ENCODE measurements around the gene IGSF6. TPM values are rescaled to one million over a fixed set of nuclear protein-coding genes. Genes with fewer than 3 reads are reported as not detected.
A peak's percentile ranks its signal among the peaks of the same experiment; 100 is the strongest.

IGSF6 gene
- total RNA-seq, 2 experiments from 2014 or later = 0.24 to 0.34 TPM

DNA sequence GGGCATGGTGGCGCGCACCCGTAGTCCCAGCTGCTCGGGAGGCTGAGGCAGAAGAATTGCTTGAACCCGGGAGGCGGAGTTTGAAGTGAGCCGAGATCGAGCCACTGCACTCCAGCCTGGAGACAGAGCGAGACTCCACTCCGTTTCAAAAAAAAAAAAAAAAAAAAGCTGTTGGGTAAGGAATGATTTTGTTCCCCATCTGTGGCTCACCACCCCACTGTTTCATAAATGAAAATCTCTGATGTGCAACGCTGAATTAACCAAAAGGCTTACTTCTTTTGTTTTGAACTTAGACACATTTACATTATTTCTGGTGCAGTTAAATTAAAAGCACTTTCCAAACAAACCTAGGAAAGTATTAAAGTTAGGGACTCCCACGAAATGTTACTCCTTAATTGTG, 54.2 kb downstream of the IGSF6 start:
- peak overlapping the region; percentile 93 for H3K27ac Mint-ChIP-seq
- no peaks in the 10 kb centered on the region for H3K9me3 Mint-ChIP-seq (ENCODE audit: insufficient read depth)
- H3K27me3 Mint-ChIP-seq (ENCODE audit: low read depth) = peaks cover 3% of the 10 kb centered on the region
- DNase-seq (no peak), ATAC-seq (no peak)
- H3K4me1 Mint-ChIP-seq (ENCODE audit: low read depth) = peaks cover 50% of the 10 kb centered on the region
- peaks cover 10% of the 10 kb centered on the region for H3K36me3 Mint-ChIP-seq (ENCODE audit: low read depth)
- H3K4me3 Mint-ChIP-seq = peak overlapping the region; percentile 86
- POLR2A ChIA-PET = interaction anchor here (0.7 to 2.6 kb wide), 4 partner anchors 13 to 1919 kb away, joined by 3 to 8 read pairs (median 4); no protein-coding TSS in a partner anchor
- CTCF ChIA-PET = interaction anchor here (1.4 to 2.9 kb wide), 3 partner anchors 14 to 59 kb away, joined by 4 to 13 read pairs (median 4); no protein-coding TSS in a partner anchor

DNA sequence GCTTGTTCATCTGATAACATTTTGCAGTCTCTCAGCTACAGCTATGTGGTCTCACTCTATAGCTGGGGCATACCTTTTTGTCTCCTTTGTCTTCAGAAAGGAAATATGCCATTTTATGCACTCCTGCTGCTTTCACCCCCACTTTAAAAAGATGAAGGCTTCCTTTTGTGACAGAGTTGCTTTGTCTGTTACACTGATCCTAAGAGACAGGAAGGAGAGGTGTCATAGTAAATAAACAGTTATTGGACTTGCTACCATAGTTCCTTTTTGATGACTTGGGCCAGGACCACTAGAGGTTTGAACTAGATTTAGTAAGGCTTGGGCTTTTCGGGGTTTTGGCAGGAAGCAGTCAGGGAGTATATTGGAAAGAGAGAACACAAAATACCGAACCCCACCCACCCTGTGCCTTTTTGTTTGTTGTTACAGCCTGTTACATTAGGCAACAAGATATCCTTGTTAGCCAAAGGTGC, 54.8 kb downstream of the IGSF6 start:
- POLR2A ChIA-PET = interaction anchor here (1.1 kb wide), 1 partner anchor 43 kb away, joined by 3 read pairs; no protein-coding TSS in a partner anchor

GRCh38 chr16:21593530-21594289, 58.7 kb downstream of the IGSF6 start:
- Mint-ChIP-seq H3K4me1 (ENCODE audit: low read depth) (peaks cover 23% of the 10 kb centered on the region), H3K27me3 (ENCODE audit: low read depth) (peaks cover 3% of the 10 kb centered on the region), H3K9me3 (ENCODE audit: insufficient read depth) (no peaks in the 10 kb centered on the region), H3K36me3 (ENCODE audit: low read depth) (peaks cover 3% of the 10 kb centered on the region), H3K27ac (no peak overlapping the region), H3K4me3 (no peak overlapping the region)
- ChIA-PET CTCF (interaction anchor here (1.7 to 1.9 kb wide), 3 partner anchors 9 to 64 kb away, joined by 4 to 7 read pairs (median 5); no protein-coding TSS in a partner anchor), POLR2A (interaction anchor here (1.5 kb wide), 1 partner anchor 52 kb away, joined by 4 read pairs; no protein-coding TSS in a partner anchor)
- no peak for DNase-seq
- ATAC-seq = no peak

More for the DNA sequence above, 54.8 kb downstream of the IGSF6 start:
- CTCF ChIA-PET = interaction anchor here (0.9 to 2.9 kb wide), 7 partner anchors 11 to 111 kb away, joined by 3 to 13 read pairs (median 4); no protein-coding TSS in a partner anchor
- ATAC-seq (no peak), DNase-seq (no peak)
- H3K4me1 Mint-ChIP-seq (ENCODE audit: low read depth) = peaks cover 43% of the 10 kb centered on the region
- H3K27me3 Mint-ChIP-seq (ENCODE audit: low read depth) = peaks cover 3% of the 10 kb centered on the region
- no peaks in the 10 kb centered on the region for H3K9me3 Mint-ChIP-seq (ENCODE audit: insufficient read depth)
- peaks cover 10% of the 10 kb centered on the region for H3K36me3 Mint-ChIP-seq (ENCODE audit: low read depth)
- H3K4me3 Mint-ChIP-seq = no peak overlapping the region
- peak overlapping the region; percentile 93 for H3K27ac Mint-ChIP-seq

DNA sequence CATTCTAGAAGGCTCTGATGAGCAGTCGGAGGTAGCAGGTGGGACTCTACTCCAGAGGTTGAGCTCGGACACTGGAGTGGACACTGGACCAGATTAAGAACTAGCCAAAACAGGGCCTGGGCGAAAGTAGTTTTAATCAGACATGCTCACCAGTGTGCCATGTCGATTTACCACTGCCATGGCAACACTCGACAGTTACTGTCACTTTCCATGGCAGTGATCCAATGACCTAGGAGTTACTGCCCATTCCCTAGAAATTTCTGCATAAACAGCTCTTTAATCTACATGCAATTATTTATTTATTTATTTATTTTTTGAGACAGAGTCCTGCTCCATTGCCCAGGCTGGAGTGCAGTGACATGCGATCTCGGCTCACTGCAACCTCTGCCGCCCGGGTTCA, 60.2 kb downstream of the IGSF6 start:
- peaks cover 3% of the 10 kb centered on the region for H3K27me3 Mint-ChIP-seq (ENCODE audit: low read depth)

GRCh38 chr16:21590796-21591195, 61.6 kb downstream of the IGSF6 start:
- Mint-ChIP-seq H3K4me1 (ENCODE audit: low read depth) (peaks cover 1% of the 10 kb centered on the region), H3K9me3 (ENCODE audit: insufficient read depth) (no peaks in the 10 kb centered on the region), H3K27me3 (ENCODE audit: low read depth) (peaks cover 3% of the 10 kb centered on the region), H3K36me3 (ENCODE audit: low read depth) (no peaks in the 10 kb centered on the region), H3K27ac (no peak overlapping the region), H3K4me3 (no peak overlapping the region)
- DNase-seq = no peak
- ChIA-PET CTCF (interaction anchor here (1.6 to 2.6 kb wide), 4 partner anchors 10 to 66 kb away, joined by 5 to 13 read pairs (median 8); no protein-coding TSS in a partner anchor), POLR2A (interaction anchor here (1.5 kb wide), 1 partner anchor 14 kb away, joined by 3 read pairs; no protein-coding TSS in a partner anchor)
- ATAC-seq = no peak

More for the DNA sequence above, 60.2 kb downstream of the IGSF6 start:
- Mint-ChIP-seq H3K27ac (no peak overlapping the region), H3K4me3 (no peak overlapping the region), H3K36me3 (ENCODE audit: low read depth) (no peaks in the 10 kb centered on the region), H3K4me1 (ENCODE audit: low read depth) (peaks cover 8% of the 10 kb centered on the region), H3K9me3 (ENCODE audit: insufficient read depth) (no peaks in the 10 kb centered on the region)
- ATAC-seq (no peak), DNase-seq (no peak)
- CTCF ChIA-PET = interaction anchor here (1.0 to 1.8 kb wide), 2 partner anchors 50 to 65 kb away, joined by 3 to 7 read pairs; no protein-coding TSS in a partner anchor
- POLR2A ChIA-PET = interaction anchor here (1.5 kb wide), 1 partner anchor 53 kb away, joined by 4 read pairs; no protein-coding TSS in a partner anchor

DNA sequence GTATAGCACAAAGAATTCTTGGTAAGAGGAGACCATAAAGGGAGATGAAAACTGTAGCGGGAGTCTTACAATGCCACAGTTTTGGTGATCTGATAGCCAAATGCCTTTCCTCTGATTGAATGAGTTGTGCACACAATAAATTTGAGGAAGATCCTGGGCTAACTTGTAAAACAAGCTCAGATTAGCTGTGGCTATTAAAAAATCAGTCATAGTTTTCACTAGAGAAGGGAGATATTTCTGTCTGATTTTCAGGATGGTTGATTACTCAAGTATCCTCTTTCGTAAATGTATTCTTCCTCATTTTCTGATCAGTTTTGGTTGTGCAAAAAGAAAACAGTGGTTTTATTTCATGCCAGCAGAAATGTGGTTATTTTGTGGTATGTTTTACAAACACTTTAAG, 62.1 kb downstream of the IGSF6 start:
- POLR2A ChIA-PET = interaction anchor here (1.5 kb wide), 1 partner anchor 15 kb away, joined by 3 read pairs; no protein-coding TSS in a partner anchor
- CTCF ChIA-PET = interaction anchor here (0.8 to 2.6 kb wide), 5 partner anchors 10 to 67 kb away, joined by 3 to 13 read pairs (median 7); no protein-coding TSS in a partner anchor
- Mint-ChIP-seq H3K9me3 (ENCODE audit: insufficient read depth) (no peaks in the 10 kb centered on the region), H3K27me3 (ENCODE audit: low read depth) (peaks cover 3% of the 10 kb centered on the region), H3K27ac (no peak overlapping the region), H3K36me3 (ENCODE audit: low read depth) (no peaks in the 10 kb centered on the region), H3K4me1 (ENCODE audit: low read depth) (peaks cover 1% of the 10 kb centered on the region), H3K4me3 (no peak overlapping the region)
- DNase-seq (no peak), ATAC-seq (no peak)

DNA sequence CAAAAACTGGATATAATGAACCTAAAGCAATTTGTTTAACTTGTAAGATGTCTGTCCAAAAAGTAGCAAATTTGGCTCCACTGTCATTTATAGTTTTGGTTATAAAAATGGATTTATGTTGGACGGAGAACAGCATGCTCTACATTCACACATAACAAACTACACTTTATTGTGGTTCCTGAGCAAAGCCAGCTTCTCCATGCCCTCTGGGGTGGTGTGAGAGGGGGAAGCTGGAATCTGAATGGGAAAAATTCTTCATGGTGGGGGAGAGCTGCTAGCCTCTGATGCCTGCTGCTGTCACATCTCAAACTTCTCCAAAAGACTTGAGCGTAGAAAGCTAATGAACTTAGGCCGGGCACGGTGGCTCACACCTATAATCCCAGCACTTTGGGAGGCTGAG, 62.9 kb downstream of the IGSF6 start:
- no peak for DNase-seq

More for the DNA sequence above, 62.9 kb downstream of the IGSF6 start:
- CTCF ChIA-PET = interaction anchor here (0.7 to 2.6 kb wide), 6 partner anchors 11 to 68 kb away, joined by 3 to 13 read pairs (median 6); no protein-coding TSS in a partner anchor
- H3K27ac Mint-ChIP-seq = no peak overlapping the region
- no peaks in the 10 kb centered on the region for H3K4me1 Mint-ChIP-seq (ENCODE audit: low read depth)
- POLR2A ChIA-PET = interaction anchor here (1.5 kb wide), 1 partner anchor 15 kb away, joined by 3 read pairs; no protein-coding TSS in a partner anchor
- no peak for ATAC-seq
- no peaks in the 10 kb centered on the region for H3K9me3 Mint-ChIP-seq (ENCODE audit: insufficient read depth)
- H3K4me3 Mint-ChIP-seq = no peak overlapping the region
- H3K27me3 Mint-ChIP-seq (ENCODE audit: low read depth) = peaks cover under 1% of the 10 kb centered on the region
- H3K36me3 Mint-ChIP-seq (ENCODE audit: low read depth) = no peaks in the 10 kb centered on the region

Other genes with a start within 250 kb of the IGSF6 start
- 100 to 1,000 TPM in 1 of 2 experiments, 10 to 100 TPM in 1; 99.2 to 101 TPM for gene METTL9, start 53.0 kb downstream of the IGSF6 start, total RNA-seq
- gene OTOA, start 11.4 kb upstream of the IGSF6 start, total RNA-seq = not detected
- gene NPIPB4, start 205.1 kb upstream of the IGSF6 start, total RNA-seq = 100 to 1,000 TPM; 150 to 168 TPM

All from activated CD8-positive, alpha-beta T cell treated with anti-CD3 and anti-CD28 coated beads, Interleukin-2, amount 10 ng/mL, durations not matched to agents 7 days and 5 days (primary cell).